Measurements from ENCODE around the gene ACTR10.

ACTR10 gene

GRCh38 chr14:58282925-58283593 is 83.1 kb downstream of the ACTR10 start:
- DNase-seq = no peak

- DNase-seq = no peak
Measured at GRCh38 chr14:58283730-58284129, 83.8 kb downstream of the ACTR10 start.

- no peak for DNase-seq
Measured at GRCh38 chr14:58285132-58285531, 85.2 kb downstream of the ACTR10 start.
